ENCODE results near the gene UBL7.

Gene UBL7

GRCh38 chr15:74438206-74438605, 22.8 kb downstream of the UBL7 start:
- DNase-seq = no peak

GRCh38 chr15:74434263-74435136, 26.5 kb downstream of the UBL7 start:
- no peak for DNase-seq

- peak; percentile 67 for DNase-seq
These were observed 27.2 kb downstream of the UBL7 start, which contains the start of gene SEMA7A for GRCh38 chr15:74433592-74434262. Gene SEMA7A (minus strand): TSS chr15:74433958. CDS start chr15:74433918, 40 bp downstream.

- no peak for DNase-seq
These were observed 27.9 kb downstream of the UBL7 start for GRCh38 chr15:74432968-74433591.

- no peak for DNase-seq
These were observed 28.5 kb downstream of the UBL7 start for GRCh38 chr15:74432271-74432967.

GRCh38 chr15:74431645-74432044, 29.3 kb downstream of the UBL7 start:
- DNase-seq = no peak

GRCh38 chr15:74431116-74431515, 29.8 kb downstream of the UBL7 start:
- DNase-seq = no peak

- DNase-seq = no peak
These were observed 30.4 kb downstream of the UBL7 start for GRCh38 chr15:74430510-74430951.

GRCh38 chr15:74429781-74430400, 31.1 kb downstream of the UBL7 start:
- DNase-seq = no peak

- no peak for DNase-seq
These were observed 31.8 kb downstream of the UBL7 start for GRCh38 chr15:74428970-74429780.

- DNase-seq = no peak
These were observed 32.5 kb downstream of the UBL7 start for GRCh38 chr15:74428442-74428787.

GRCh38 chr15:74427607-74428441, 33.1 kb downstream of the UBL7 start:
- no peak for DNase-seq

- DNase-seq = no peak
These were observed 34.3 kb downstream of the UBL7 start for GRCh38 chr15:74426404-74427281.

- DNase-seq = no peak
These were observed 35.3 kb downstream of the UBL7 start for GRCh38 chr15:74425630-74426029.

GRCh38 chr15:74424901-74425528, 35.9 kb downstream of the UBL7 start:
- DNase-seq = no peak

GRCh38 chr15:74423431-74424257, 37.3 kb downstream of the UBL7 start:
- DNase-seq = no peak

- DNase-seq = no peak
These were observed 38.1 kb downstream of the UBL7 start for GRCh38 chr15:74422652-74423430.

All from activated effector memory CD4-positive, alpha-beta T cell treated with Interleukin-2 at 50 U/mL for 16 hours (primary cell).